PFSK-1 (cell line): Measurements from ENCODE around the gene SLC25A34.

Source experiments
- FOXP2 ChIP-seq: optimal IDR thresholded peaks from 2 replicates; pipeline ENCODE3; 2011; ENCODE audit warnings: borderline replicate concordance, control low read depth, inconsistent platforms; ENCODE audit not compliant: insufficient read depth; ENCODE audit errors: extremely low read length, extremely low read depth
- POLR2AphosphoS5 ChIP-seq: IDR thresholded peaks from 2 replicates; pipeline ENCODE4 v1.6.1; 2012; ENCODE audit warnings: low read depth, mild to moderate bottlenecking, control low read depth, low read length, moderate library complexity
- REST ChIP-seq, 2 experiments: IDR thresholded peaks; 2 replicates each; pipeline versions ENCODE4 v1.6.1 to v1.8.0; 2011 to 2012; ENCODE audit warnings: low read depth in 2 of 2, low read length in 2 of 2, control low read depth in 1 of 2, inconsistent platforms in 1 of 2, mild to moderate bottlenecking in 1 of 2, moderate library complexity in 1 of 2; ENCODE audit not compliant: insufficient read depth in 1 of 2
- SIN3A ChIP-seq: IDR thresholded peaks from 2 replicates; pipeline ENCODE4 v1.6.1; 2012; ENCODE audit warnings: mild to moderate bottlenecking, low read length, moderate library complexity, borderline replicate concordance; ENCODE audit not compliant: insufficient read depth
- TAF1 ChIP-seq: IDR thresholded peaks from 2 replicates; pipeline ENCODE4 v1.6.1; 2012; ENCODE audit warnings: low read length, control low read depth, borderline replicate concordance; ENCODE audit not compliant: insufficient read depth

SLC25A34 gene

GRCh38 chr1:15700508-15700907, 35.5 kb upstream of the SLC25A34 start:
- TF ChIP-seq POLR2AphosphoS5 (no peak), REST (IDR thresholded peaks at IDR 0.05; ENCODE audit: insufficient read depth in 1 of 2, low read depth in 2 of 2, low read length in 2 of 2) (no peak), FOXP2 (no peak), TAF1 (no peak), SIN3A (no peak)

- TF ChIP-seq FOXP2 (no peak), REST (IDR thresholded peaks at IDR 0.05; ENCODE audit: insufficient read depth in 1 of 2, low read depth in 2 of 2, low read length in 2 of 2) (no peak), POLR2AphosphoS5 (no peak), SIN3A (no peak), TAF1 (no peak)
Measured at GRCh38 chr1:15701784-15702183, 34.3 kb upstream of the SLC25A34 start.

- TF ChIP-seq POLR2AphosphoS5 (no peak), REST (IDR thresholded peaks at IDR 0.05; ENCODE audit: insufficient read depth in 1 of 2, low read depth in 2 of 2, low read length in 2 of 2) (no peak), SIN3A (no peak), TAF1 (no peak), FOXP2 (no peak)
Measured at GRCh38 chr1:15702722-15703550, 33.1 kb upstream of the SLC25A34 start.

GRCh38 chr1:15703562-15703961, 32.5 kb upstream of the SLC25A34 start:
- no peak for TF ChIP-seq REST (IDR thresholded peaks at IDR 0.05; ENCODE audit: insufficient read depth in 1 of 2, low read depth in 2 of 2, low read length in 2 of 2)
- no peak for TF ChIP-seq POLR2AphosphoS5
- no peak for TF ChIP-seq TAF1
- TF ChIP-seq FOXP2 = no peak
- no peak for TF ChIP-seq SIN3A
